NCI-H2227 (cell line): Measurements from ENCODE around the gene SH3TC1.

Source experiments
- DNase-seq: peaks from one replicate; lab custom pipeline; 2025; ENCODE audit not compliant: unreplicated experiment; lab: John Stamatoyannopoulos, UW

Gene SH3TC1

GRCh38 chr4:8198906-8199593, at the start of gene SH3TC1:
Gene SH3TC1 (plus strand): TSS chr4:8199290. CDS start chr4:8205195, 5,905 bp downstream.
- DNase-seq, result peak; percentile 48

- DNase-seq, result no peak
Measured at GRCh38 chr4:8149664-8150063, 49.4 kb upstream of the SH3TC1 start.

- no peak for DNase-seq
Measured at GRCh38 chr4:8150152-8151090, 48.7 kb upstream of the SH3TC1 start.

- no peak for DNase-seq
Measured at GRCh38 chr4:8151165-8151650, 47.9 kb upstream of the SH3TC1 start.

GRCh38 chr4:8152090-8152864, 46.8 kb upstream of the SH3TC1 start:
- DNase-seq, result no peak

GRCh38 chr4:8152865-8153257, 46.2 kb upstream of the SH3TC1 start:
- DNase-seq, result no peak

- DNase-seq, result no peak
Measured at GRCh38 chr4:8153441-8153840, 45.6 kb upstream of the SH3TC1 start.

- no peak for DNase-seq
Measured at GRCh38 chr4:8155048-8155447, 44.0 kb upstream of the SH3TC1 start.

- DNase-seq, result no peak
Measured at GRCh38 chr4:8155660-8156421, 43.2 kb upstream of the SH3TC1 start.

GRCh38 chr4:8156617-8157016, 42.5 kb upstream of the SH3TC1 start:
- DNase-seq, result no peak

- DNase-seq, result peak; percentile 28
Measured at GRCh38 chr4:8157496-8157895, 41.6 kb upstream of the SH3TC1 start.

- no peak for DNase-seq
Measured at GRCh38 chr4:8157944-8158709, 41.0 kb upstream of the SH3TC1 start.

GRCh38 chr4:8158710-8159536, 40.2 kb upstream of the SH3TC1 start, which contains the start of gene ABLIM2:
Gene ABLIM2 (minus strand): TSS chr4:8158813. CDS start chr4:8158689, 124 bp downstream.
- peak; percentile 96 for DNase-seq

GRCh38 chr4:8159537-8160232, 39.4 kb upstream of the SH3TC1 start:
- DNase-seq, result no peak

- DNase-seq, result no peak
Measured at GRCh38 chr4:8160233-8160560, 38.9 kb upstream of the SH3TC1 start.

GRCh38 chr4:8160572-8160971, 38.5 kb upstream of the SH3TC1 start:
- DNase-seq, result no peak

- DNase-seq, result no peak
Measured at GRCh38 chr4:8162625-8163024, 36.5 kb upstream of the SH3TC1 start.

GRCh38 chr4:8163026-8163425, 36.1 kb upstream of the SH3TC1 start:
- DNase-seq, result no peak
